22Rv1 (cell line): Measurements from ENCODE around the gene SNED1.

Experiments used
- CTCF ChIP-seq: fragments of 450-650 bp; IDR thresholded peaks from 2 replicates; pipeline ENCODE4 v1.5.1; 2017; ENCODE audit warnings: mild to moderate bottlenecking
- ZFX ChIP-seq: fragments of 450-650 bp; IDR thresholded peaks from 2 replicates; pipeline ENCODE4 v1.6.1; 2017; ENCODE audit warnings: antibody characterized with exemption, borderline replicate concordance

GRCh38 chr2:241071677-241072111 lies 73.3 kb downstream of the SNED1 start:
- TF ChIP-seq CTCF = no peak
- TF ChIP-seq ZFX = no peak
